ENCODE measurements around the gene WNK2. TPM values are rescaled to one million over a fixed set of nuclear protein-coding genes. Genes with fewer than 3 reads are reported as not detected.
A peak's percentile ranks its signal among the peaks of the same experiment; 100 is the strongest.

WNK2 gene
- total RNA-seq, 4 donors from 2014 or later = 18.6 to 89.9 (median 40.8) TPM

- H3K4me1 ChIP-seq = peaks cover 0 to 5% (median 0%) of the 10 kb centered on the region in 4 donors
- no peaks in the 10 kb centered on the region for H3K27me3 ChIP-seq
Observed at GRCh38 chr9:93287189-93287552, 103.2 kb downstream of the WNK2 start.

GRCh38 chr9:93287593-93287992 is 103.7 kb downstream of the WNK2 start:
- Histone ChIP-seq H3K27ac (replicated peaks in 1 of 4) (no peak overlapping the region), H3K27me3 (no peaks in the 10 kb centered on the region), H3K36me3 (peaks cover 0 to 10% (median 6%) of the 10 kb centered on the region in 4 donors), H3K4me3 (no peak overlapping the region), H3K9me3 (no peaks in the 10 kb centered on the region), H3K4me1 (peaks cover 0 to 5% (median 0%) of the 10 kb centered on the region in 4 donors)
- peak; percentile 53 for DNase-seq (ENCODE audit: extremely low spot score)
- 89% methylated on average over 5 of the region's 5 CpGs for WGBS
- no peak for TF ChIP-seq CTCF (IDR thresholded peaks at IDR 0.05)
- no peak for TF ChIP-seq POLR2AphosphoS5 (IDR thresholded peaks at IDR 0.05)
- no peak for TF ChIP-seq POLR2A (IDR thresholded peaks at IDR 0.05; ENCODE audit: low read depth)
- no peak for TF ChIP-seq EP300 (IDR thresholded peaks at IDR 0.05)
- intact Hi-C loops (cut with DNase I) = no loop called here

More at GRCh38 chr9:93287189-93287552, 103.2 kb downstream of the WNK2 start:
- peaks cover 0 to 6% (median 3%) of the 10 kb centered on the region in 4 donors for H3K36me3 ChIP-seq
- WGBS = 82% methylated on average over 9 of the region's 10 CpGs
- H3K27ac ChIP-seq (replicated peaks in 1 of 4) = no peak overlapping the region
- H3K4me3 ChIP-seq = no peak overlapping the region
- intact Hi-C loops (cut with DNase I) = no loop called here
- DNase-seq (ENCODE audit: extremely low spot score) = peak; percentile 77
- no peak for TF ChIP-seq POLR2AphosphoS5 (IDR thresholded peaks at IDR 0.05)
- TF ChIP-seq CTCF (IDR thresholded peaks at IDR 0.05) = no peak
- no peak for TF ChIP-seq EP300 (IDR thresholded peaks at IDR 0.05)
- TF ChIP-seq POLR2A (IDR thresholded peaks at IDR 0.05; ENCODE audit: low read depth) = no peak
- H3K9me3 ChIP-seq = no peaks in the 10 kb centered on the region

GRCh38 chr9:93288341-93288740 is 104.4 kb downstream of the WNK2 start:
- intact Hi-C loops (cut with DNase I) = no loop called here
- peak; percentile 90 for DNase-seq (ENCODE audit: extremely low spot score)
- no peak overlapping the region for H3K27ac ChIP-seq (replicated peaks in 1 of 4)

GRCh38 chr9:93288891-93289883 is 105.2 kb downstream of the WNK2 start:
- Histone ChIP-seq H3K4me3 (no peak overlapping the region), H3K4me1 (peaks cover 0 to 5% (median 0%) of the 10 kb centered on the region in 4 donors), H3K27me3 (no peaks in the 10 kb centered on the region), H3K9me3 (no peaks in the 10 kb centered on the region), H3K27ac (replicated peaks in 1 of 4) (no peak overlapping the region), H3K36me3 (peaks cover 0 to 17% (median 12%) of the 10 kb centered on the region in 4 donors)
- intact Hi-C loops (cut with DNase I) = no loop called here
- 64% methylated on average over 4 of the region's 32 CpGs for WGBS
- peak; percentile 87 for DNase-seq (ENCODE audit: extremely low spot score)
- TF ChIP-seq POLR2AphosphoS5 (IDR thresholded peaks at IDR 0.05) (no peak), EP300 (IDR thresholded peaks at IDR 0.05) (no peak), POLR2A (IDR thresholded peaks at IDR 0.05; ENCODE audit: low read depth) (no peak), CTCF (IDR thresholded peaks at IDR 0.05) (no peak)

More at GRCh38 chr9:93288341-93288740, 104.4 kb downstream of the WNK2 start:
- Histone ChIP-seq H3K36me3 (peaks cover 0 to 17% (median 12%) of the 10 kb centered on the region in 4 donors), H3K9me3 (no peaks in the 10 kb centered on the region), H3K4me1 (peaks cover 0 to 5% (median 0%) of the 10 kb centered on the region in 4 donors), H3K4me3 (no peak overlapping the region), H3K27me3 (no peaks in the 10 kb centered on the region)
- WGBS = 74% methylated on average over 8 of the region's 8 CpGs
- no peak for TF ChIP-seq POLR2AphosphoS5 (IDR thresholded peaks at IDR 0.05)
- TF ChIP-seq POLR2A (IDR thresholded peaks at IDR 0.05; ENCODE audit: low read depth) = no peak
- no peak for TF ChIP-seq CTCF (IDR thresholded peaks at IDR 0.05)
- TF ChIP-seq EP300 (IDR thresholded peaks at IDR 0.05) = no peak

Measured in esophagus muscularis mucosa (tissue), 4 donors.